NCI-H345 (cell line): ENCODE measurements around the gene SOHLH1.
A peak's percentile ranks its signal among the peaks of the same experiment; 100 is the strongest.

Source experiments
- DNase-seq: peaks from one replicate; lab custom pipeline; 2025; lab: John Stamatoyannopoulos, UW

The SOHLH1 gene

DNA sequence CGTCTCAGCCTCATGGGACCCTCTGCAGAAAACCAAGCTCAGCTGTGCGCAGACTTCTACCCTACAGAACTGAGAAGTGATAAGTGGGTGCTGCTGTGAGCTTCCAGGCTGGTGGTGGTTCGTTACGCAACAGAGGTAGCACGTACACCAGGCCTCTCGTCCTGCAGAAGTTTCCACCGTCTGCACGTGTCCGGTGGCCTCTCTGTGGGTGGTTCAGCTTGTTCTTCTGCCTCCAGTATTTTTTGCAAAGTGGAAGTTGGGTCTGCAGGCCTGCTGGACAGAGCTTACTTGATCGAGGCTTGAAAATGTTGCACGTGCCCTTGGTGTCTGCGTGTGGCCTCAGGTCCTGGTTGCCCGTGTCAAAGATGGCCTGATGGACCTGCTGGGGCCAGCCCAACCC is 30.2 kb upstream of the SOHLH1 start:
- no peak for DNase-seq

GRCh38 chr9:135728436-135729110 is 29.3 kb upstream of the SOHLH1 start:
- DNase-seq = no peak

- DNase-seq = no peak
Measured at GRCh38 chr9:135727257-135727875, 28.1 kb upstream of the SOHLH1 start.

DNA sequence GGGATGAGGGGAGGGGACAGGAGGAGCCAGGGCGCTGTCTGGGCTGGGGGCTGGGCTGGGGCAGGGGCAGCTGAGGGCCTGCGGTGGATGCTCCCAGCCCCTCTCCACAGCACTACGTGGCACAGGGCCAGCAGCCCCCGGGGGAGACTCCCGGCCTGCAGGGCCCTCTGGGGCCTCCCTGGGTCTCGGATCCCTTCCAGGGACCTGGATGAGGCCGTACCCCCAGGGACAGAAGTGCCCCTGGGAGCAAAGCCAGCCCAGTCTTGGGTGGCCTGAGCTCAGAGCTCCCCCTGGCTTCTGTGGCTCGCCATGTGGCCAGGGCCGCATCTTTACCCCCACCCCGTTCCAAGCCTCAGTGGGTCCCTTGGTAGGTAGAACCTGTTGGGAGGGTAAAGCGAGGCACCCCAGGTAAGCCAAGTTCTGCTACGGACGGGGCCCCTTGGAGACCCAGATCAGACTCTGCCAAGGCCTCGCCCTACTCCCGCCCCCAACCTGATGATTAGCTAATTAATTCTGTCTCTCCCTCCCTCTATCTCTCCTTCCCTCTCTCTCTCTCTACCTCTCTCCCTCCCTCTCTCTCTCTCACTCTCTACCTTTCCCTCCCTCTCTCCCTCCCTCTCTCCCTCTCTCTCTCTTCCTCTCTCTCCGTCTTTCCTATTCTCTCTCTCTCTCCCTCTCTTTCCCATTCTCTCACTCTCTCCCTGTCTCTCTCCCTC is 27.0 kb upstream of the SOHLH1 start:
- DNase-seq = no peak

- no peak for DNase-seq
Measured at GRCh38 chr9:135724186-135724787, 25.0 kb upstream of the SOHLH1 start.

DNA sequence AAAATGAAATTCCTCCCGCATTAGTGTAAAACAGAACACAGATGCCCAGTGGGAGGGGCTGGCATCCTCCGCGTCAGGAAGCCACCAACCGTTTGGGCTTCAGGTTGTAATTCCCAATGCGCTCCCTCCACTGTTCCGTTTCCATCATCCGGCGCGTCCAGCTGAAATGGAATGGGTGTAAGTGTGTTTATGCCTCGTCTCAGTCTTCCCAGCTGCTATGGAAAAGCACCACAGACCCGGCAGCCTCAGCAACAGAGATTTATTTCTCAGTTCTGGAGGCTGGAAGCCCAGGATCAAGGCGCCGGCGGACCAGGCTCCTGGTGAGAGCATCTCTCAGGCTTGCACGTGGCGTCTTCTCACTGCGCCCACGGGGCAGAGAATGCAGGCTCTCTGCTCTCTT is 23.1 kb upstream of the SOHLH1 start:
- no peak for DNase-seq

- no peak for DNase-seq
Measured at GRCh38 chr9:135719472-135719871, 20.2 kb upstream of the SOHLH1 start.

- DNase-seq = no peak
Measured at GRCh38 chr9:135718616-135719015, 19.3 kb upstream of the SOHLH1 start.

- no peak for DNase-seq
Measured at GRCh38 chr9:135717410-135717809, 18.1 kb upstream of the SOHLH1 start.

DNA sequence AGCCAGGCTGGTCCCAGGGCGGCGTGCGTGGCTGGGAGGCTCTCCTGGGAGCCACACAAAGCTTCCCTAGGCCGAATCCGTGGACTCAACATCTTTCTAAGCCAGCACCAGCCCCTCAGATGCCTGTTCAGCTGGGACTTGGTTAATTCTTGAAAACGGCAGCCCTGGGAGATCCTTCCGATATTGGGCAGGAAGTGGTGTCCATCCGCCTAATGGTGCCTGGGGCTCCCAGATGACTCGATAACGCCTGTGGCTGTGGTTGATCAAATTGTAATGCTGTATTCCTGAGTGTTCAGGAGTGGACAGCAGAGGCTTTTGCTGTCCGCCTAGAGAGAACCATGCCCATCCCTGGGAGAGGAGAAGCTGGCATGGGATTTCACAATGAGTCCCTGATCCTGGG is 16.8 kb upstream of the SOHLH1 start:
- DNase-seq = no peak

- DNase-seq = no peak
Measured at GRCh38 chr9:135715056-135715595, 15.8 kb upstream of the SOHLH1 start.

DNA sequence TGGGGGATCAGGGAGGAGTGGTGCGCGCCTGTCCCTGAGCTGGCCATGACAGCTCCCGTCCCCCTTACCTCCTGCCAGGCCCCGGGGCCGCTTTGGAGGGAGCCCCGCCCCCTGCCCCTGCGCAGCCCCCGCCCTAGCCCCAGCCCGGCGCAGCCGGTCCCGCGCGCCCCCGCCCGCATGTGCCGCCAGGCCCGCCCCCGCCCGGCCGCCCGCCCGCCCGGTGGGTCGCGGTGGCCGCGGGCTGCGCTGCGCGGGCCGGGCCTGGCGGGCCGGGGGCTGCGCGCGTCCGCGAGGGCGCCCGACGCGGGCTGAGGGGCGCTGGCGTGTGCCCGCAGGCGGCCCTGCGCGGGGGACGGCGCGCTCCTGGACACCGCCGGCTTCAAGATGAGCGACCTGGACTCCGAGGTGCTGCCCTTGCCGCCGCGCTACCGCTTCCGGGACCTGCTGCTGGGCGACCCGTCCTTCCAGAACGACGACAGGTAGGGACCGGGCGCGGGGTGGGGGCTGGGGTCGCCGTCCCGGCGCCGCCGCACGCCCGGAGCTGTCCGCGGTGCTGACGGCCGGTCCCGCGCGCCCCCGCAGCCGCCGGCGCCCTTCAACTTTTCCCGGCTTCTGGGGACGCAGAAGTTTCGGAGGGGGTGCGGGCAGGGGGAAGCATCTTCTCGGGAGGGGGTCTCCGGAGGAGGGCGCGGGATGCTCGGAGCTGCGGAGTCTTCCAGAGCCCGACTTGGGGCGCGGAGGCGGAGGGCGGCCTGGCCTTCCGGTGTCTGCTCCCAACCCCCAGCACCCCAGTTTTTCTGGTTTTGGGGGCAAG is 15.2 kb upstream of the SOHLH1 start:
- DNase-seq = no peak

- no peak for DNase-seq
Measured at GRCh38 chr9:135712613-135713295, 13.5 kb upstream of the SOHLH1 start.

DNA sequence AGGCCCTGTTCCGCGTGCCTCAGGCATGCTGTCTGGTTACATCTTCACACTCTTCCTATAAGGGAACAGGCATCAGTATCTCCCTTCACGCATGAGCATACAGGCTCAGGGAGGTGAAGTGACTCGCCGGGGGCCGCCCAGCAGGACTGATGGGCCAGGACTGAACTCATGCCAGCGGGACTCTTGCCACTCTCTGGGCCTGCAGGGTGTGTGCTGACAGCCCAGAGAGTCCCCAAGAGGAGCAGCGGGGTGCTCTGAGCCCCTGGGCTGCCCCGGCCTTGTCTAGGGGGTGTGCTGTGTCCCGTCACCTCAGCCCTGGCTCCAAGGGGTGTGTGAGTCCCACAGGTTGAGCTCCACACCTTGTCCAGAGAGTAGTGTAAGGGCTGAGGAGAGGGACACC is 12.6 kb upstream of the SOHLH1 start:
- DNase-seq = no peak

DNA sequence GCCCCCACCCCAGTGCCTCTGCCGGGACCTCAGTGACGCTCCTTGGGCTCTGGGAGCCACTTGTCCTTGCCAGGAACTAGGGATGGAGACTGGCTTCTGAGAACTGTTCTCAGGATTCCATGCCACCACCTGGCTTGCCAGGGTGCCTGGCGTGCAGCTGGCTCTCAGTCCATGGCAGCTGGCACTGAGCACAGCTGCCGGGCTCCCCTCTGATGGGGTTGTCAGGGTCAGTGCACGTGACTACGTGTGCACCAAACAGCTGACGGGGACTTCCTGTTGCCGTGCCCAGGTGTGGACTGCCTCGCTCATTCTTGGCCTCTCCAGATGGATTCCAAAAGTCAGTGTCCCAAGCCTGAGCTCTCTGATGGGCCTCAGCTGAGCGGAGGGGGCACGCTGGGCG is 12.1 kb upstream of the SOHLH1 start:
- DNase-seq = peak; percentile 44

DNA sequence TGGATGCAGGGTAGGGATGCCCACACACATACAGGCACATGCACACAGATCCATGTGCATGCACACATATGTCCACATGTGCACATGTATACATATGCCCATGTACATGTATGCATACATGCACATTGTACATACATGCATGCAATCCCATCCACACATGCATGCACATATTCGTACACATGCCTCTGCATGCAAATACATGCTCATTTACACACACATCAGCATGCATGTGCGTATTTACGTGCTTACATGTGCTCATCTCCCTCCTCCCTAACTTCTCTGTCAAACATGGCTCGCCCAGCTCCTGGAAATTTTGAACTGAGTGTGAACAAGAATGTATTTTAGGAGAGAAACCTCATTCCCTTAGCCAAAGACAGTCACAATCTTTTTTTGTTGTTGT is 8.9 kb upstream of the SOHLH1 start:
- no peak for DNase-seq

GRCh38 chr9:135707252-135708138 is 8.2 kb upstream of the SOHLH1 start:
- DNase-seq = no peak

- no peak for DNase-seq
Measured at GRCh38 chr9:135706288-135706687, 7.0 kb upstream of the SOHLH1 start.

DNA sequence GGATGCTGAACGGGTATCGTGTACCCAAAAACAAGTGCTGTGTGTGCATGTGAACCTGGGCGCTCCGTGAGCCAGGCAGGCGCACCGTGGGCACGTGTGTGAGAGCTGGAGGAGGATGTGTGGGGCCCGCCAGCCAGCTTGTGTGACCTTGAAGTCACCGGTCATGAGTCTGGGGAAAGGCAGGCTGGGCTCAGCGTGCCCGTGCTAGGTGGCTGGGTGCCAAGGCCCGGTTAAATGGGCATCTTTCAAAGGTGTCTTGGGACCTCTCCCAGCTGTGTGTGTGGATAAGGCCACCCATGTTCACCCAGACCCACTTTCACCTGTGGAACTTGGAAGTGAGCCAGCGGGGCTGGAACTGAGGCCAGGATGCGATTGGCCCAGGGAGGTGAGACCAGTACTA is 6.1 kb upstream of the SOHLH1 start:
- DNase-seq = no peak

- no peak for DNase-seq
Measured at GRCh38 chr9:135704483-135704882, 5.2 kb upstream of the SOHLH1 start.
